Measurements from ENCODE around the gene PACRG.

GRCh38 chr6:162960679-162961457, 233.1 kb downstream of the PACRG start:
- TF ChIP-seq GATA2 (IDR thresholded peaks at IDR 0.05; ENCODE audit: low read depth, low read length) = no peak
- TF ChIP-seq GATA3 (IDR thresholded peaks at IDR 0.05; ENCODE audit: low read depth, low read length) = no peak
